GM10248 (cell line): ENCODE measurements around the gene SLC45A2.

Experiments used
- CTCF ChIA-PET: fragments of 300-600 bp; sonication (Branson Sonifier 250); formaldehyde crosslinking; extraction: SDS; loops from one replicate; lab custom pipeline; 2021; ENCODE audit warnings: antibody characterized with exemption; lab: Yijun Ruan, JAX
- POLR2A ChIA-PET: fragments of 350-650 bp; sonication (Branson Sonifier 250); formaldehyde crosslinking; extraction: SDS; loops from one replicate; lab custom pipeline; 2020; ENCODE audit warnings: antibody characterized with exemption; lab: Yijun Ruan, JAX
- DNase-seq: peaks from one replicate; pipeline ENCODE4 v3.0.0; 2012; ENCODE audit errors: extremely low spot score
- CTCF ChIP-seq: IDR thresholded peaks from 2 replicates; pipeline ENCODE4 v1.5.1; 2012; ENCODE audit warnings: mild to moderate bottlenecking, low read depth; ENCODE audit errors: extremely low read depth, missing control alignments, control extremely low read depth

SLC45A2 gene

GRCh38 chr5:33936381-33937016, 48.0 kb downstream of the SLC45A2 start, which contains the start of gene RXFP3:
TSS of gene RXFP3 (plus strand) at chr5:33936386. CDS start at chr5:33936741, 355 bp downstream.
- CTCF ChIA-PET = interaction anchor here (0.9 to 6.0 kb wide), 13 partner anchors 13 to 498 kb away, joined by 3 to 68 read pairs (median 10); no protein-coding TSS in a partner anchor
- POLR2A ChIA-PET = no interaction called here
- DNase-seq = no peak
- TF ChIP-seq CTCF = no peak

GRCh38 chr5:33936004-33936380, 48.5 kb downstream of the SLC45A2 start:
- CTCF ChIA-PET = interaction anchor here (0.8 to 6.0 kb wide), 24 partner anchors 10 to 500 kb away, joined by 3 to 68 read pairs (median 6); partner anchors contain the start of gene ADAMTS12

GRCh38 chr5:33934176-33934575, 50.3 kb downstream of the SLC45A2 start:
- ChIA-PET POLR2A (no interaction called here), CTCF (interaction anchor here (0.8 to 6.0 kb wide), 40 partner anchors 12 to 501 kb away, joined by 3 to 68 read pairs (median 6); partner anchors contain the start of gene ADAMTS12)
- TF ChIP-seq CTCF = no peak
- no peak for DNase-seq

More at GRCh38 chr5:33936004-33936380, 48.5 kb downstream of the SLC45A2 start:
- TF ChIP-seq CTCF = peak; percentile 9
- POLR2A ChIA-PET = no interaction called here
- peak; percentile 74 for DNase-seq

GRCh38 chr5:33933723-33934169, 50.7 kb downstream of the SLC45A2 start:
- peak; percentile 59 for DNase-seq
- POLR2A ChIA-PET = no interaction called here
- CTCF ChIA-PET = interaction anchor here (0.8 to 6.0 kb wide), 38 partner anchors 12 to 500 kb away, joined by 3 to 68 read pairs (median 6); partner anchors contain the start of gene ADAMTS12
- no peak for TF ChIP-seq CTCF

GRCh38 chr5:33931136-33931535, 53.4 kb downstream of the SLC45A2 start:
- ChIA-PET CTCF (interaction anchor here (1.2 to 6.0 kb wide), 7 partner anchors 10 to 495 kb away, joined by 3 to 68 read pairs (median 5); no protein-coding TSS in a partner anchor), POLR2A (no interaction called here)
- DNase-seq = no peak
- TF ChIP-seq CTCF = no peak

GRCh38 chr5:33929925-33930690, 54.4 kb downstream of the SLC45A2 start:
- no peak for TF ChIP-seq CTCF
- DNase-seq = no peak
- CTCF ChIA-PET = interaction anchor here (2.0 kb wide), 1 partner anchor 40 kb away, joined by 6 read pairs; no protein-coding TSS in a partner anchor
- POLR2A ChIA-PET = no interaction called here
